ENCODE data around the gene LARP4.
"Not testable (repeated sequence)": the region's sequence is repeated elsewhere in the genome, so short reads cannot be mapped to it uniquely, and the experiment has no call there.

- not testable (repeated sequence) for TF ChIP-seq CTCF, POLR2A (IDR thresholded peaks at IDR 0.05)
These were observed 22.7 kb downstream of the LARP4 start for GRCh38 chr12:50423342-50423741.

All from upper lobe of left lung (tissue), 4 donors.